ENCODE results near the gene RNF141. TPM values are rescaled to one million over a fixed set of nuclear protein-coding genes. Genes with fewer than 3 reads are reported as not detected.

The RNF141 gene, protein sequence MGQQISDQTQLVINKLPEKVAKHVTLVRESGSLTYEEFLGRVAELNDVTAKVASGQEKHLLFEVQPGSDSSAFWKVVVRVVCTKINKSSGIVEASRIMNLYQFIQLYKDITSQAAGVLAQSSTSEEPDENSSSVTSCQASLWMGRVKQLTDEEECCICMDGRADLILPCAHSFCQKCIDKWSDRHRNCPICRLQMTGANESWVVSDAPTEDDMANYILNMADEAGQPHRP
- 21.8 and 27.6 TPM in 2 replicates for total RNA-seq (2014; rRNA removed; shearing (Covaris generic))

- H3K4me3 ChIP-seq (ENCODE audit: insufficient read depth, low read depth, low read length), result peak within 1 kb of the TSS; percentile 89
- peaks cover 2% of the 10 kb centered on the region; the same call in 1 of the 2 replicates for H3K27me3 ChIP-seq (ENCODE audit: control insufficient read depth, insufficient read depth, low read length)
- peak; percentile 97 for DNase-seq
Measured at GRCh38 chr11:10540915-10541560, at the start of gene RNF141. Gene RNF141 (minus strand): TSS chr11:10541187. CDS start chr11:10534158, 7,029 bp downstream.

GRCh38 chr11:10590218-10590915 is 49.4 kb upstream of the RNF141 start:
- Histone ChIP-seq H3K4me3 (ENCODE audit: insufficient read depth, low read depth, low read length) (no peak overlapping the region), H3K36me3 (replicated peaks; ENCODE audit: control insufficient read depth, insufficient read depth, low read length) (no peaks in the 10 kb centered on the region), H3K27me3 (ENCODE audit: control insufficient read depth, insufficient read depth, low read length) (no peaks in the 10 kb centered on the region)
- no peak for DNase-seq

More at GRCh38 chr11:10540915-10541560, at the start of gene RNF141:
- H3K36me3 ChIP-seq (replicated peaks; ENCODE audit: control insufficient read depth, insufficient read depth, low read length), result no peaks in the 10 kb centered on the region

- no peak for DNase-seq
- H3K4me3 ChIP-seq (ENCODE audit: insufficient read depth, low read depth, low read length), result no peak overlapping the region
- H3K36me3 ChIP-seq (replicated peaks; ENCODE audit: control insufficient read depth, insufficient read depth, low read length), result no peaks in the 10 kb centered on the region
- H3K27me3 ChIP-seq (ENCODE audit: control insufficient read depth, insufficient read depth, low read length), result no peaks in the 10 kb centered on the region
Measured at GRCh38 chr11:10588904-10589303, 47.9 kb upstream of the RNF141 start.

- H3K4me3 ChIP-seq (ENCODE audit: insufficient read depth, low read depth, low read length), result no peak overlapping the region
- DNase-seq, result no peak
- no peaks in the 10 kb centered on the region for H3K27me3 ChIP-seq (ENCODE audit: control insufficient read depth, insufficient read depth, low read length)
- H3K36me3 ChIP-seq (replicated peaks; ENCODE audit: control insufficient read depth, insufficient read depth, low read length), result no peaks in the 10 kb centered on the region
Measured at GRCh38 chr11:10587995-10588394, 47.0 kb upstream of the RNF141 start.

- no peak for DNase-seq
- H3K4me3 ChIP-seq (ENCODE audit: insufficient read depth, low read depth, low read length), result no peak overlapping the region
- no peaks in the 10 kb centered on the region for H3K27me3 ChIP-seq (ENCODE audit: control insufficient read depth, insufficient read depth, low read length)
- H3K36me3 ChIP-seq (replicated peaks; ENCODE audit: control insufficient read depth, insufficient read depth, low read length), result no peaks in the 10 kb centered on the region
Measured at GRCh38 chr11:10587388-10587787, 46.4 kb upstream of the RNF141 start.

DNA sequence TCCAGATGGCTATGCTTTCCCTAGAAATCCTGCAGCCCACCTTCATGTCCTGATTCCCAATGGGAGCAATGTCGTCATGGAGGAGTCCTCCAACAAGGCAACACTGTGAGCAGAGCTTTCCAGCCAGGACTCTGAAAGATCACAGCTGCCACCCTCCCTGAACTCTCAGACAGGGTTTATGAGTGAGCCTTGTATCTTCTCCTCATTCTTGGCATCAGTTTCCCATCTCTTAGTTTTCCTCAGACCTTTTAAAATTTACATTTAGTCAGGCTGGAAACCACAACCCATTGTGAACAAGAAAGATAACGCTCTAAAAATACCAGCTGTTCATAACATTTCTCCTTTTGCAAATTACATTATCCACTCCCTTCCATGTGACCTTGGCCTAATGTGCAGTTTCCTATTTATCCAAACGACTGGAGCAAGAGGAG is 43.1 kb upstream of the RNF141 start:
- no peaks in the 10 kb centered on the region for H3K36me3 ChIP-seq (replicated peaks; ENCODE audit: control insufficient read depth, insufficient read depth, low read length)
- H3K27me3 ChIP-seq (ENCODE audit: control insufficient read depth, insufficient read depth, low read length), result no peaks in the 10 kb centered on the region
- no peak for DNase-seq
- no peak overlapping the region for H3K4me3 ChIP-seq (ENCODE audit: insufficient read depth, low read depth, low read length)

- no peak overlapping the region for H3K4me3 ChIP-seq (ENCODE audit: insufficient read depth, low read depth, low read length)
- DNase-seq, result no peak
- H3K27me3 ChIP-seq (ENCODE audit: control insufficient read depth, insufficient read depth, low read length), result no peaks in the 10 kb centered on the region
- no peaks in the 10 kb centered on the region for H3K36me3 ChIP-seq (replicated peaks; ENCODE audit: control insufficient read depth, insufficient read depth, low read length)
Measured at GRCh38 chr11:10581481-10582019, 40.6 kb upstream of the RNF141 start.

DNA sequence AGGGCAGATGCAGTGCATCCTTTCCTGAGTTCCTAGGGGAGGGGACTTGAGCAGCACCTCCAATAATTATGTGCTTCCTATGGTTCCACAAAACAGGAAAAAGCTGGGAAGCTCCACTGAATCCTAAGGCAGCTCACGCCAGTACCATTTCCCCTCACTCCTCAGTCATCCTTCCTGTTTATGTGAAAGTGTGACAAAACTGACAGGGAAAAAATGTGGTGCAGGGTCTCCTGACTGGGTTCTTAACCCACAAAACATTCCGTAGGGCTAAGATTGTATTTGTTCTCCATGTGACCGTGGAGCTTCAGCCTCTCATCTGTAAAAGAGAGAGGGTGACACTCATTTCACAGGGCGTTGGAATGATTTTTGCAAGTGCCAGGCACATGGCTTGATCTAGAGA is 39.6 kb upstream of the RNF141 start:
- no peaks in the 10 kb centered on the region for H3K27me3 ChIP-seq (ENCODE audit: control insufficient read depth, insufficient read depth, low read length)
- no peak overlapping the region for H3K4me3 ChIP-seq (ENCODE audit: insufficient read depth, low read depth, low read length)
- no peaks in the 10 kb centered on the region for H3K36me3 ChIP-seq (replicated peaks; ENCODE audit: control insufficient read depth, insufficient read depth, low read length)
- no peak for DNase-seq

DNA sequence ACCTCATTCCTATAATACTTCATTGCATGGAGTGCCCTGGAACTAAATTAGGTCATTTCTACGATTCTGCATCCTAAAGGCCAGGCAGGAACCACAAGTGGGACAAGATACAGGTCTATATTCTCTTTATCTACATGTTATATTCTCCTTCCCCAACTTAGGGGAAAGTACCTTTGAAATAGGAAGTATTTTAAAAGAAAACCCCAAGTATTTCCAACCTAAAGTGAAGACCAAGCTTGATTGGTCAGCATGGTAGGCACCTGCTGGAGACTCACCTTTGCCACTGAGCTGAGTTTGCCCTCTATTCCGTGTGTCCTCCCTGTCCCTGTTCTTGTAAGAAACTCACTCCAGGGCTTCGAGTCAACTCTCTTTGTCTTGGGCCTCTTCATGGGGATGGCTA is 38.7 kb upstream of the RNF141 start:
- Histone ChIP-seq H3K36me3 (replicated peaks; ENCODE audit: control insufficient read depth, insufficient read depth, low read length) (no peaks in the 10 kb centered on the region), H3K27me3 (ENCODE audit: control insufficient read depth, insufficient read depth, low read length) (no peaks in the 10 kb centered on the region), H3K4me3 (ENCODE audit: insufficient read depth, low read depth, low read length) (no peak overlapping the region)
- no peak for DNase-seq

GRCh38 chr11:10576035-10576398 is 35.0 kb upstream of the RNF141 start:
- Histone ChIP-seq H3K27me3 (ENCODE audit: control insufficient read depth, insufficient read depth, low read length) (no peaks in the 10 kb centered on the region), H3K36me3 (replicated peaks; ENCODE audit: control insufficient read depth, insufficient read depth, low read length) (no peaks in the 10 kb centered on the region)
- DNase-seq, result no peak

GRCh38 chr11:10575346-10576034 is 34.5 kb upstream of the RNF141 start:
- no peak for DNase-seq
- Histone ChIP-seq H3K36me3 (replicated peaks; ENCODE audit: control insufficient read depth, insufficient read depth, low read length) (no peaks in the 10 kb centered on the region), H3K4me3 (ENCODE audit: insufficient read depth, low read depth, low read length) (no peak overlapping the region), H3K27me3 (ENCODE audit: control insufficient read depth, insufficient read depth, low read length) (no peaks in the 10 kb centered on the region)

More at GRCh38 chr11:10576035-10576398, 35.0 kb upstream of the RNF141 start:
- H3K4me3 ChIP-seq (ENCODE audit: insufficient read depth, low read depth, low read length), result no peak overlapping the region

- no peaks in the 10 kb centered on the region for H3K27me3 ChIP-seq (ENCODE audit: control insufficient read depth, insufficient read depth, low read length)
- H3K4me3 ChIP-seq (ENCODE audit: insufficient read depth, low read depth, low read length), result no peak overlapping the region
Measured at GRCh38 chr11:10573556-10573955, 32.6 kb upstream of the RNF141 start.

DNA sequence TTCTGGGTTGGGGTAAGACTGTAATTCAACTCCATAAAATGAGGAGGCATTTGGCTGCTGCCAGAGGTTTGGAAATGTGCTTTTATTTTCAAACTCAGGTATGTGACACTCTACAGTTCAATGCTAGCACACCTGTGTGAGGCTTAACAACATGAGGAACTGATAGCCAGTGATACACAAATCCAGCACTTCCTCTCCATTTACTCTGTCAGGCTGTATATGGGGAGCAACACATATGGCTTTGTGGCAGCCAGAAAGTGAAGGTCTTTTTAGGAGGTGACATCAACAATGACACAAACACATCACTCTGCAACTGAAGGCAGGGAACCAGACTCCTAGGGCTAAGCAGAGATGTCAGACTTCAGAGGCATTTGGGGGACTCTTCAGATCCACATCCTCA is 32.0 kb upstream of the RNF141 start:
- H3K36me3 ChIP-seq (replicated peaks; ENCODE audit: control insufficient read depth, insufficient read depth, low read length), result no peaks in the 10 kb centered on the region

More at GRCh38 chr11:10573556-10573955, 32.6 kb upstream of the RNF141 start:
- H3K36me3 ChIP-seq (replicated peaks; ENCODE audit: control insufficient read depth, insufficient read depth, low read length), result no peaks in the 10 kb centered on the region
- DNase-seq, result no peak

GRCh38 chr11:10572533-10572932 is 31.5 kb upstream of the RNF141 start:
- Histone ChIP-seq H3K4me3 (ENCODE audit: insufficient read depth, low read depth, low read length) (no peak overlapping the region), H3K27me3 (ENCODE audit: control insufficient read depth, insufficient read depth, low read length) (no peaks in the 10 kb centered on the region), H3K36me3 (replicated peaks; ENCODE audit: control insufficient read depth, insufficient read depth, low read length) (no peaks in the 10 kb centered on the region)
- no peak for DNase-seq

More for the DNA sequence above, 32.0 kb upstream of the RNF141 start:
- no peak for DNase-seq
- Histone ChIP-seq H3K4me3 (ENCODE audit: insufficient read depth, low read depth, low read length) (no peak overlapping the region), H3K27me3 (ENCODE audit: control insufficient read depth, insufficient read depth, low read length) (no peaks in the 10 kb centered on the region)

Measured in H7 (cell line).